ENCODE data around the gene EXOC3L4. TPM values are rescaled to one million over a fixed set of nuclear protein-coding genes. Genes with fewer than 3 reads are reported as not detected.

The EXOC3L4 gene
- polyA plus RNA-seq, 1 of the 3 experiments (the other 2 are of a cell fraction) = 0.46 TPM

DNA sequence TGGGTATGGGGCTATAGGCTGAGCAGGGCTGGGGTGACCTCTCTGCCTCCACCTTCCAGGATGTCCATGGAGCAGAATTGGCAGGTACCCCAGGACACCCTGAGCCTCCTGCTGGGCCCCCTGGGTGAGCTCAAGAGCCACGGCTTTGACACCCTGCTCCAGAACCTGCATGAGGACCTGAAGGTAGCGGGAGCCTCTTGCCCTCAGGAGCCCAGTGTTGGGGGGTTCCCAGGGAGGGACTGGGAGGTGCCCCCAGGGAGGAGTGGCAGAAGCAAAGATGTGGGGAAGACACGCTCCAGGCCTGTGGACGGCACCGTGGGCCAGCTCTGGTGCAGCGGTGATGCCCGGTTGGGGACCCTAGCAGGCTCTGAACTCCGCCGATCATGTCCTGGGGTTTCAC is 37.1 kb downstream of the EXOC3L4 start:
- Histone ChIP-seq H3F3A (replicated peaks; ENCODE audit: insufficient read depth) (peaks cover 3% of the 10 kb centered on the region), H3K27ac (ENCODE audit: low read depth in 2 of 2, low read length in 1 of 2) (peak overlapping the region; percentile 69 to 72; a peak in 3 of 4 replicates), H2AFZ (ENCODE audit: low read depth) (no peak overlapping the region), H3K4me1 (ENCODE audit: control insufficient read depth in 1 of 2, insufficient read depth in 2 of 2, low read depth in 1 of 2, low read length in 1 of 2) (peaks cover 34 to 49% of the 10 kb centered on the region in 2 experiments; a peak in 3 of 4 replicates), H4K20me1 (ENCODE audit: insufficient read depth) (no peaks in the 10 kb centered on the region), H3K4me3 (ENCODE audit: low read depth in 2 of 2, low read length in 1 of 2) (no peak overlapping the region), H3K4me2 (peak overlapping the region; percentile 78; the same call in 1 of the 2 replicates), H3K27me3 (ENCODE audit: insufficient read depth) (no peaks in the 10 kb centered on the region), H3K9me3 (no peaks in the 10 kb centered on the region), H3K79me2 (ENCODE audit: insufficient read depth) (no peaks in the 10 kb centered on the region), H3K9me2 (no peaks in the 10 kb centered on the region), H3K9ac (no peak overlapping the region), H3K36me3 (replicated peaks in 1 of 2; ENCODE audit: control insufficient read depth in 1 of 2, insufficient read depth in 2 of 2, low read length in 1 of 2) (no peaks in the 10 kb centered on the region)
- no peak for DNase-seq
- TF ChIP-seq NRF1 (IDR thresholded peaks at IDR 0.05; ENCODE audit: low read depth, low read length) = no peak
- no peak for TF ChIP-seq FOXJ3 (CRISPR knock-in tag; IDR thresholded peaks at IDR 0.05)
- TF ChIP-seq ELF1 (IDR thresholded peaks at IDR 0.05) = no peak
- no peak for TF ChIP-seq POLR2AphosphoS5 (IDR thresholded peaks at IDR 0.05; ENCODE audit: low read depth, low read length)
- TF ChIP-seq RXRA (IDR thresholded peaks at IDR 0.05; ENCODE audit: borderline replicate concordance, low read depth) = no peak
- TF ChIP-seq TEAD4 (IDR thresholded peaks at IDR 0.05; ENCODE audit: borderline replicate concordance, insufficient read depth) = no peak
- TF ChIP-seq EZH2phosphoT487 (IDR thresholded peaks at IDR 0.05; ENCODE audit: borderline replicate concordance, low read depth) = no peak
- TF ChIP-seq SMC3 (IDR thresholded peaks at IDR 0.05; ENCODE audit: low read depth, low read length) = no peak
- TF ChIP-seq PBX3 (IDR thresholded peaks at IDR 0.05) = no peak
- no peak for TF ChIP-seq RFX5 (IDR thresholded peaks at IDR 0.05; ENCODE audit: low read length)
- TF ChIP-seq RAD21 (IDR thresholded peaks at IDR 0.05; ENCODE audit: low read length) = no peak
- TF ChIP-seq GABPA (IDR thresholded peaks at IDR 0.05; ENCODE audit: low read depth) = no peak
- TF ChIP-seq USF2 (IDR thresholded peaks at IDR 0.05; ENCODE audit: borderline replicate concordance, low read depth, low read length) = no peak
- TF ChIP-seq, protein P1, sequence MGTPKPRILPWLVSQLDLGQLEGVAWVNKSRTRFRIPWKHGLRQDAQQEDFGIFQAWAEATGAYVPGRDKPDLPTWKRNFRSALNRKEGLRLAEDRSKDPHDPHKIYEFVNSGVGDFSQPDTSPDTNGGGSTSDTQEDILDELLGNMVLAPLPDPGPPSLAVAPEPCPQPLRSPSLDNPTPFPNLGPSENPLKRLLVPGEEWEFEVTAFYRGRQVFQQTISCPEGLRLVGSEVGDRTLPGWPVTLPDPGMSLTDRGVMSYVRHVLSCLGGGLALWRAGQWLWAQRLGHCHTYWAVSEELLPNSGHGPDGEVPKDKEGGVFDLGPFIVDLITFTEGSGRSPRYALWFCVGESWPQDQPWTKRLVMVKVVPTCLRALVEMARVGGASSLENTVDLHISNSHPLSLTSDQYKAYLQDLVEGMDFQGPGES (IDR thresholded peaks at IDR 0.05; ENCODE audit: low read depth, low read length) = no peak
- TF ChIP-seq JUND (IDR thresholded peaks at IDR 0.05) = no peak
- no peak for TF ChIP-seq FOXM1 (IDR thresholded peaks at IDR 0.05; ENCODE audit: low read depth)
- no peak for TF ChIP-seq TAF1 (IDR thresholded peaks at IDR 0.05; ENCODE audit: borderline replicate concordance, low read depth, low read length)
- TF ChIP-seq MXI1 (IDR thresholded peaks at IDR 0.05; ENCODE audit: low read depth, low read length) = no peak
- no peak for TF ChIP-seq SIN3A (IDR thresholded peaks at IDR 0.05; ENCODE audit: borderline replicate concordance, low read depth, low read length)
- POLR2A ChIA-PET = no interaction called here
- 100% methylated on average over 1 of the region's 9 CpGs for WGBS (ENCODE audit: low lambda C conversion rate)
- CTCF ChIA-PET = interaction anchor here (1.4 to 8.9 kb wide), 3 partner anchors 10 to 259 kb away, joined by 3 to 132 read pairs (median 22); no protein-coding TSS in a partner anchor

Measured in SK-N-SH (cell line).